CD14-positive monocyte (primary cell): Measurements from ENCODE around the gene MRPL24. TPM values are rescaled to one million over a fixed set of nuclear protein-coding genes. Genes with fewer than 3 reads are reported as not detected.

Experiments
- DNase-seq, 3 donors: peaks; one replicate each; pipeline ENCODE4 v3.0.0-alpha.2; 2011 to 2022
- H2AFZ ChIP-seq: 2 replicates; pipeline ENCODE4 v1.6.0; 2012; ENCODE audit warnings: mild to moderate bottlenecking, low read depth, low read length, inconsistent platforms; ENCODE audit not compliant: insufficient read depth, poor library complexity, severe bottlenecking
- H3K27ac ChIP-seq, 2 donors: 1 replicate in 1 of 2; 2 replicates in 1 of 2; pipeline ENCODE4 v1.5.1; 2012 to 2013; ENCODE audit warnings: low read length in 2 of 2, control low read depth in 1 of 2, inconsistent platforms in 1 of 2, low read depth in 1 of 2, mild to moderate bottlenecking in 1 of 2
- H3K27me3 ChIP-seq, 2 donors: one replicate each; pipeline versions ENCODE4 v1.6.0 to v1.6.1; 2011 to 2013; ENCODE audit warnings: low read length in 2 of 2; ENCODE audit not compliant: control insufficient read depth in 2 of 2, insufficient read depth in 2 of 2
- H3K36me3 ChIP-seq, 2 donors: replicated peaks in 1 of 2; 1 replicate in 1 of 2; 2 replicates in 1 of 2; pipeline versions ENCODE4 v1.5.1 to v1.6.1; 2012 to 2013; ENCODE audit warnings: low read length in 2 of 2, control low read depth in 1 of 2, inconsistent platforms in 1 of 2, mild to moderate bottlenecking in 1 of 2; ENCODE audit not compliant: insufficient read depth in 2 of 2, control insufficient read depth in 1 of 2
- H3K4me1 ChIP-seq, 2 donors: 1 replicate in 1 of 2; 2 replicates in 1 of 2; pipeline versions ENCODE4 v1.5.1 to v1.6.1; 2012 to 2013; ENCODE audit warnings: low read length in 2 of 2, control low read depth in 1 of 2, inconsistent platforms in 1 of 2, mild to moderate bottlenecking in 1 of 2, moderate library complexity in 1 of 2; ENCODE audit not compliant: insufficient read depth in 2 of 2, control insufficient read depth in 1 of 2
- H3K4me2 ChIP-seq: replicated peaks from 2 replicates; pipeline ENCODE3; 2012; ENCODE audit warnings: low read length, moderate library complexity, mild to moderate bottlenecking; ENCODE audit not compliant: poor library complexity, severe bottlenecking; ENCODE audit errors: extremely low read depth
- H3K4me3 ChIP-seq, 3 experiments: fragments of 200-600 bp in 1 of 3; sonication (generic) in 1 of 3; replicated peaks in 1 of 3; 1 replicate in 2 of 3; 2 replicates in 1 of 3; pipeline ENCODE4 v1.5.1; 2011 to 2013; ENCODE audit warnings: low read length in 3 of 3, mild to moderate bottlenecking in 3 of 3, control low read depth in 2 of 3, low read depth in 2 of 3, inconsistent platforms in 1 of 3, moderate library complexity in 1 of 3
- H3K79me2 ChIP-seq: 2 replicates; pipeline ENCODE4 v1.6.0; 2012; ENCODE audit warnings: mild to moderate bottlenecking, control low read depth, inconsistent platforms, low read length, moderate library complexity; ENCODE audit not compliant: insufficient read depth
- H3K9ac ChIP-seq: 2 replicates; pipeline ENCODE4 v1.6.0; 2017; ENCODE audit warnings: low read length, mild to moderate bottlenecking; ENCODE audit not compliant: insufficient read depth, poor library complexity, severe bottlenecking
- H3K9me3 ChIP-seq, 2 donors: replicated peaks in 1 of 2; 1 replicate in 1 of 2; 2 replicates in 1 of 2; pipeline versions ENCODE4 v1.5.1 to v1.6.1; 2012 to 2013; ENCODE audit warnings: low read length in 2 of 2, control low read depth in 1 of 2; ENCODE audit not compliant: control insufficient read depth in 1 of 2, insufficient read depth in 1 of 2
- H4K20me1 ChIP-seq: 2 replicates; pipeline ENCODE4 v1.6.0; 2012; ENCODE audit warnings: mild to moderate bottlenecking, low read length, control low read depth, moderate library complexity; ENCODE audit not compliant: insufficient read depth
- H3K27ac Mint-ChIP-seq, 7 donors: one replicate each; pipeline ENCODE4 v1.8.0; 2020; ENCODE audit warnings: mild to moderate bottlenecking in 7 of 7, mixed read lengths in 7 of 7, moderate library complexity in 6 of 7, inconsistent platforms in 2 of 7
- H3K27me3 Mint-ChIP-seq, 3 donors: one replicate each; pipeline ENCODE4 v1.8.0; 2021 to 2022; ENCODE audit warnings: low read depth in 3 of 3, mild to moderate bottlenecking in 3 of 3, mixed read lengths in 3 of 3, moderate library complexity in 3 of 3, inconsistent platforms in 1 of 3
- H3K36me3 Mint-ChIP-seq, 2 donors: one replicate each; pipeline ENCODE4 v1.8.0; 2020; ENCODE audit warnings: mixed read lengths in 2 of 2, inconsistent platforms in 1 of 2, mild to moderate bottlenecking in 1 of 2
- H3K4me1 Mint-ChIP-seq: one replicate; pipeline ENCODE4 v1.8.0; 2020; ENCODE audit warnings: mild to moderate bottlenecking, mixed read lengths
- H3K4me3 Mint-ChIP-seq, 2 donors: one replicate each; pipeline ENCODE4 v1.8.0; 2020; ENCODE audit warnings: mild to moderate bottlenecking in 2 of 2, mixed read lengths in 2 of 2, moderate library complexity in 1 of 2
- H3K9me3 Mint-ChIP-seq, 7 donors: one replicate each; pipeline ENCODE4 v1.8.0; 2020 to 2022; ENCODE audit warnings: mixed read lengths in 7 of 7, mild to moderate bottlenecking in 6 of 7, moderate library complexity in 6 of 7, inconsistent platforms in 2 of 7
- CTCF ChIP-seq: fragments of 200-600 bp; IDR thresholded peaks from one replicate; pipeline ENCODE4 v1.8.0; 2022; ENCODE audit warnings: antibody characterized with exemption, mild to moderate bottlenecking
- WGBS: methylation state at CpG from one replicate; pipeline ENCODE4 v1.1.5; 2013; ENCODE audit warnings: missing lambda C conversion rate; ENCODE audit not compliant: insufficient coverage; 5-methylcytosine and 5-hydroxymethylcytosine counted together
- intact Hi-C, 2 donors: fragments of 100-400 bp; cut with micrococcal nuclease; formaldehyde crosslinking; loops; one replicate each; pipeline versions ENCODE4 v1.15.0 to v1.15.1; 2023
- polyA plus RNA-seq, 3 donors: library from polyadenylated mRNA; depleted of rRNA in 1 of 3; unstranded in 2 of 3; stranded (reverse) in 1 of 3; fragments of 300-500 nt in 2 of 3; fragments of >200 nt in 1 of 3; fragmentation: Illumina TruSeq in 2 of 3; gene quantifications; 1 replicate in 2 of 3; 2 replicates in 1 of 3; pipeline ENCODE4 v1.2.3, GENCODE V29; 2012 to 2021

The MRPL24 gene
- polyA plus RNA-seq, 3 donors = 28.7 to 47.0 (median 38.4) TPM

- peaks cover 51 to 63% of the 10 kb centered on the region in 2 donors for H3K36me3 Mint-ChIP-seq
These were observed 23.5 kb downstream of the MRPL24 start for GRCh38 chr1:156717351-156717750.

GRCh38 chr1:156714830-156715229 lies 26.1 kb downstream of the MRPL24 start:
- H3K36me3 Mint-ChIP-seq = peaks cover 35 to 46% of the 10 kb centered on the region in 2 donors
- intact Hi-C loops = no loop called here
- Histone ChIP-seq H3K4me3 (no peak overlapping the region), H3K36me3 (peaks cover 0 to 17% of the 10 kb centered on the region in 2 donors), H3K4me1 (no peaks in the 10 kb centered on the region), H3K27me3 (no peaks in the 10 kb centered on the region), H3K79me2 (no peaks in the 10 kb centered on the region), H3K4me2 (no peak overlapping the region), H3K9ac (no peak overlapping the region), H3K27ac (no peak overlapping the region), H2AFZ (no peak overlapping the region), H3K9me3 (no peaks in the 10 kb centered on the region), H4K20me1 (peaks cover 13% of the 10 kb centered on the region)
- TF ChIP-seq CTCF = no peak
- H3K27me3 Mint-ChIP-seq = peaks cover 0 to 3% (median 1%) of the 10 kb centered on the region in 3 donors
- no peaks in the 10 kb centered on the region for H3K9me3 Mint-ChIP-seq
- no peaks in the 10 kb centered on the region for H3K4me1 Mint-ChIP-seq
- peak overlapping the region in 1 of 7 donors; percentile 24 for H3K27ac Mint-ChIP-seq
- H3K4me3 Mint-ChIP-seq = no peak overlapping the region
- 93% methylated on average over 3 of the region's 3 CpGs for WGBS
- DNase-seq = no peak

More at GRCh38 chr1:156717351-156717750, 23.5 kb downstream of the MRPL24 start:
- DNase-seq = no peak
- no peak overlapping the region for H3K27ac ChIP-seq
- no peak for TF ChIP-seq CTCF
- H3K27ac Mint-ChIP-seq = no peak overlapping the region
- H3K79me2 ChIP-seq = peaks cover 5% of the 10 kb centered on the region
- H3K4me2 ChIP-seq = no peak overlapping the region
- no peak overlapping the region for H3K4me3 Mint-ChIP-seq
- H3K9me3 Mint-ChIP-seq = no peaks in the 10 kb centered on the region
- no peaks in the 10 kb centered on the region for H3K9me3 ChIP-seq
- intact Hi-C loops = no loop called here
- peaks cover 0 to 2% (median 0%) of the 10 kb centered on the region in 3 donors for H3K27me3 Mint-ChIP-seq
- WGBS = 83% methylated on average over 2 of the region's 4 CpGs
- H3K4me3 ChIP-seq = no peak overlapping the region
- H3K27me3 ChIP-seq = no peaks in the 10 kb centered on the region
- no peak overlapping the region for H3K9ac ChIP-seq
- H3K4me1 Mint-ChIP-seq = no peaks in the 10 kb centered on the region
- peaks cover 29% of the 10 kb centered on the region for H4K20me1 ChIP-seq
- H3K36me3 ChIP-seq = peaks cover 17 to 41% of the 10 kb centered on the region in 2 donors
- no peak overlapping the region for H2AFZ ChIP-seq
- H3K4me1 ChIP-seq = no peaks in the 10 kb centered on the region
